Stimulated activated CD8-positive, alpha-beta memory T cell treated with anti-CD3 and anti-CD28 coated beads, Interleukin-15, amount 100 ng/mL, for 24 hours (primary cell): Measurements from ENCODE around the gene NDUFAF7.
"Not testable (repeated sequence)": the region's sequence is repeated elsewhere in the genome, so short reads cannot be mapped to it uniquely, and the experiment has no call there.

Source experiments
- DNase-seq: peaks from one replicate; pipeline ENCODE4 v3.0.0-alpha.2; 2020; ENCODE audit warnings: low read depth

Gene NDUFAF7

GRCh38 chr2:37231241-37232130 lies at the start of gene NDUFAF7, which contains the start of gene CEBPZ:
Gene NDUFAF7, plus strand, starts transcription at chr2:37231658. Its CDS starts 48 bp downstream, at chr2:37231706.
Gene CEBPZ, minus strand, starts transcription at chr2:37231596. Its CDS starts 29 bp downstream, at chr2:37231567.
- DNase-seq, result peak; percentile 67

GRCh38 chr2:37181726-37182684 lies 49.5 kb upstream of the NDUFAF7 start:
- DNase-seq, result no peak

GRCh38 chr2:37188570-37188969 lies 42.9 kb upstream of the NDUFAF7 start, which contains the start of gene SULT6B1:
Gene SULT6B1, minus strand, starts transcription at chr2:37188670. Its CDS starts 30 bp downstream, at chr2:37188640.
- no peak for DNase-seq

GRCh38 chr2:37189452-37190153 lies 41.9 kb upstream of the NDUFAF7 start:
- no peak for DNase-seq

GRCh38 chr2:37190290-37190689 lies 41.2 kb upstream of the NDUFAF7 start:
- no peak for DNase-seq

- no peak for DNase-seq
Measured at GRCh38 chr2:37191253-37191652, 40.2 kb upstream of the NDUFAF7 start.

- no peak for DNase-seq
Measured at GRCh38 chr2:37191747-37192146, 39.7 kb upstream of the NDUFAF7 start.

GRCh38 chr2:37192551-37192950 lies 38.9 kb upstream of the NDUFAF7 start:
- DNase-seq, result no peak

- DNase-seq, result not testable (repeated sequence)
Measured at GRCh38 chr2:37195862-37196319, 35.6 kb upstream of the NDUFAF7 start.

GRCh38 chr2:37196320-37197195 lies 34.9 kb upstream of the NDUFAF7 start, which contains the start of gene CEBPZOS:
Gene CEBPZOS, plus strand, starts transcription at chr2:37196496. Its CDS starts 3,209 bp downstream, at chr2:37199705.
- DNase-seq, result peak; percentile 77

GRCh38 chr2:37198681-37199065 lies 32.8 kb upstream of the NDUFAF7 start:
- DNase-seq, result no peak

GRCh38 chr2:37201208-37201607 lies 30.2 kb upstream of the NDUFAF7 start:
- DNase-seq, result no peak

- no peak for DNase-seq
Measured at GRCh38 chr2:37201766-37202165, 29.7 kb upstream of the NDUFAF7 start.

GRCh38 chr2:37203708-37204107 lies 27.8 kb upstream of the NDUFAF7 start:
- DNase-seq, result no peak

- DNase-seq, result not testable (repeated sequence)
Measured at GRCh38 chr2:37205071-37205661, 26.3 kb upstream of the NDUFAF7 start.

- DNase-seq, result no peak
Measured at GRCh38 chr2:37205689-37206341, 25.6 kb upstream of the NDUFAF7 start.

- DNase-seq, result not testable (repeated sequence)
Measured at GRCh38 chr2:37206760-37207159, 24.7 kb upstream of the NDUFAF7 start.

GRCh38 chr2:37211212-37211611 lies 20.2 kb upstream of the NDUFAF7 start:
- DNase-seq, result no peak

- DNase-seq, result no peak
Measured at GRCh38 chr2:37211939-37212338, 19.5 kb upstream of the NDUFAF7 start.

GRCh38 chr2:37215250-37215649 lies 16.2 kb upstream of the NDUFAF7 start:
- DNase-seq, result no peak
